GM23338 (cell line): ENCODE data around the gene PDRG1.

Experiments used
- CTCF ChIP-seq, 2 experiments: fragments of 200-600 bp in 1 of 2; sonication (generic) in 1 of 2; conservative IDR thresholded peaks; 2 replicates each; pipeline versions ENCODE4 v1.5.1 to v1.6.1; 2016 to 2017; ENCODE audit warnings: antibody characterized with exemption in 2 of 2, low read depth in 2 of 2, mild to moderate bottlenecking in 2 of 2, moderate library complexity in 1 of 2
- EZH2phosphoT487 ChIP-seq: fragments of 200-600 bp; sonication (generic); IDR thresholded peaks from one replicate; pipeline ENCODE4 v1.8.1; 2018; ENCODE audit warnings: antibody characterized with exemption; ENCODE audit not compliant: unreplicated experiment
- POLR2AphosphoS5 ChIP-seq: IDR thresholded peaks from 2 replicates; pipeline ENCODE4 v1.6.1; 2016; ENCODE audit warnings: antibody characterized with exemption, low read depth

GRCh38 chr20:31903627-31904386, 48.0 kb downstream of the PDRG1 start:
- TF ChIP-seq EZH2phosphoT487 = no peak
- TF ChIP-seq POLR2AphosphoS5 = no peak
- TF ChIP-seq CTCF (conservative IDR thresholded peaks at IDR 0.05; ENCODE audit: low read depth in 2 of 2) = no peak
